ENCODE data around the gene SGIP1. TPM values are rescaled to one million over a fixed set of nuclear protein-coding genes. Genes with fewer than 3 reads are reported as not detected.

Gene SGIP1
- total RNA-seq, 1 donor = 180 TPM

GRCh38 chr1:66685670-66686069 lies 151.7 kb downstream of the SGIP1 start:
- TF ChIP-seq CTCF (IDR thresholded peaks at IDR 0.05; ENCODE audit: insufficient read depth, low read depth, low read length) = no peak
- no peak overlapping the region for H3K4me3 ChIP-seq (ENCODE audit: low read depth, low read length)
- DNase-seq (ENCODE audit: low read depth) = no peak

- H3K4me3 ChIP-seq (ENCODE audit: low read depth, low read length) = no peak overlapping the region
- DNase-seq (ENCODE audit: low read depth) = no peak
- no peak for TF ChIP-seq CTCF (IDR thresholded peaks at IDR 0.05; ENCODE audit: insufficient read depth, low read depth, low read length)
These were observed 152.5 kb downstream of the SGIP1 start for GRCh38 chr1:66686406-66686805.

GRCh38 chr1:66687358-66687757 lies 153.4 kb downstream of the SGIP1 start:
- H3K4me3 ChIP-seq (ENCODE audit: low read depth, low read length) = no peak overlapping the region
- no peak for DNase-seq (ENCODE audit: low read depth)
- no peak for TF ChIP-seq CTCF (IDR thresholded peaks at IDR 0.05; ENCODE audit: insufficient read depth, low read depth, low read length)

GRCh38 chr1:66690666-66691381 lies 156.9 kb downstream of the SGIP1 start:
- TF ChIP-seq CTCF (IDR thresholded peaks at IDR 0.05; ENCODE audit: insufficient read depth, low read depth, low read length) = no peak
- H3K4me3 ChIP-seq (ENCODE audit: low read depth, low read length) = no peak overlapping the region
- no peak for DNase-seq (ENCODE audit: low read depth)

- no peak for DNase-seq (ENCODE audit: low read depth)
- H3K4me3 ChIP-seq (ENCODE audit: low read depth, low read length) = no peak overlapping the region
- TF ChIP-seq CTCF (IDR thresholded peaks at IDR 0.05; ENCODE audit: insufficient read depth, low read depth, low read length) = no peak
These were observed 158.7 kb downstream of the SGIP1 start for GRCh38 chr1:66692681-66693080.

- H3K4me3 ChIP-seq (ENCODE audit: low read depth, low read length) = no peak overlapping the region
- DNase-seq (ENCODE audit: low read depth) = no peak
- no peak for TF ChIP-seq CTCF (IDR thresholded peaks at IDR 0.05; ENCODE audit: insufficient read depth, low read depth, low read length)
These were observed 159.9 kb downstream of the SGIP1 start for GRCh38 chr1:66693856-66694255.

- no peak for TF ChIP-seq CTCF (IDR thresholded peaks at IDR 0.05; ENCODE audit: insufficient read depth, low read depth, low read length)
- no peak for DNase-seq (ENCODE audit: low read depth)
- no peak overlapping the region for H3K4me3 ChIP-seq (ENCODE audit: low read depth, low read length)
These were observed 161.2 kb downstream of the SGIP1 start for GRCh38 chr1:66695116-66695515.
